ENCODE results near the gene XIRP2.

XIRP2 gene

DNA sequence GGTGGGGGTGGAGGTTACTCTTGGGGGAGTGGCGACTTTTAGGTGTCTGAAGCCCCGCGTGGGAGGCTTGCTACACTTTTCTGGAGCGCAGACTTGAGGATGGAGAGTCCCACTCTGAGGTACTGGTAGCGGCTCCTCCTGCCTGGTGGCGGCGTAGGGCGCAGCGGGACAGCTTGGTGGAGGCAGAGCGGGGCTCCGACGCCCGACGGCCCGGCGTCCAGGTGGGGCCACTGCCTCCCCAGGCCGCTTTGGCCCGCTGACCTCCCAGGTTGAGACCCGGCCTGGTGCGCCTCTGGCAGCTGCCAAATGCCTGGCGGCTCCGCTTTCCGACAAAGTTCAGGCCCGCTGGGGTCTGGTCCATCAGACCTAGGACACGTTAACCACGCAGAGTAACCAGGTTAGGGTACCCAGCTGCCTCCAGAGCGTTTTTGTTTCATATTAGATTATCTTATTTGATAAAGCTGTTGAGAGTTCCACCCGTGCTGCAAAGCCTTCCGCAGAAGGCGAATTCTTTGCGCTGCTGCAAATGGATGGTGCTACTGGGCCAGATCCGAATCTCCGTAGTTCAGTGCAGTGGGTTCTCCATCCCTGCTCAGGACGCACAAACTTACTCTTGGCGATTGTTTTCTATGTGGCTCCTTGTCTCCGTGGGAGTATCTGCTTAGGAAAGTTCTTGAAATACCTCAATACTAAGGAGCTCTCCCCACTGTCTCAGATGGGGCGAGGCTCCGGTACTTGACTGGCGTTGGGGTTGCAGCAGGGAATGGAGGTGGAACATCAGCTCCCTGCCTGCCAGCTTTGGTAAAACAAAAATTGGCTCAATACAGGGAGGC is 405.9 kb downstream of the XIRP2 start:
- Histone ChIP-seq H3K9ac (ENCODE audit: low read length) (no peak overlapping the region), H4K20me1 (ENCODE audit: insufficient read depth, low read length) (no peaks in the 10 kb centered on the region), H3K79me2 (ENCODE audit: low read length) (no peaks in the 10 kb centered on the region), H3K4me2 (ENCODE audit: low read length) (no peak overlapping the region), H3K4me3 (ENCODE audit: low read length) (no peak overlapping the region), H3K27ac (ENCODE audit: low read length) (no peak overlapping the region), H3K4me1 (ENCODE audit: low read length) (no peaks in the 10 kb centered on the region), H3K27me3 (ENCODE audit: low read depth, low read length) (no peaks in the 10 kb centered on the region), H3K9me3 (ENCODE audit: insufficient read depth, low read length) (no peaks in the 10 kb centered on the region), H2AFZ (ENCODE audit: low read depth, low read length) (no peak overlapping the region), H3K36me3 (replicated peaks; ENCODE audit: low read depth, low read length) (no peaks in the 10 kb centered on the region)
- no peak for TF ChIP-seq EZH2phosphoT487 (IDR thresholded peaks at IDR 0.05; ENCODE audit: low read depth)
- TF ChIP-seq, protein P1, sequence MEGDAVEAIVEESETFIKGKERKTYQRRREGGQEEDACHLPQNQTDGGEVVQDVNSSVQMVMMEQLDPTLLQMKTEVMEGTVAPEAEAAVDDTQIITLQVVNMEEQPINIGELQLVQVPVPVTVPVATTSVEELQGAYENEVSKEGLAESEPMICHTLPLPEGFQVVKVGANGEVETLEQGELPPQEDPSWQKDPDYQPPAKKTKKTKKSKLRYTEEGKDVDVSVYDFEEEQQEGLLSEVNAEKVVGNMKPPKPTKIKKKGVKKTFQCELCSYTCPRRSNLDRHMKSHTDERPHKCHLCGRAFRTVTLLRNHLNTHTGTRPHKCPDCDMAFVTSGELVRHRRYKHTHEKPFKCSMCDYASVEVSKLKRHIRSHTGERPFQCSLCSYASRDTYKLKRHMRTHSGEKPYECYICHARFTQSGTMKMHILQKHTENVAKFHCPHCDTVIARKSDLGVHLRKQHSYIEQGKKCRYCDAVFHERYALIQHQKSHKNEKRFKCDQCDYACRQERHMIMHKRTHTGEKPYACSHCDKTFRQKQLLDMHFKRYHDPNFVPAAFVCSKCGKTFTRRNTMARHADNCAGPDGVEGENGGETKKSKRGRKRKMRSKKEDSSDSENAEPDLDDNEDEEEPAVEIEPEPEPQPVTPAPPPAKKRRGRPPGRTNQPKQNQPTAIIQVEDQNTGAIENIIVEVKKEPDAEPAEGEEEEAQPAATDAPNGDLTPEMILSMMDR (IDR thresholded peaks at IDR 0.05; ENCODE audit: low read depth, low read length): no peak

DNA sequence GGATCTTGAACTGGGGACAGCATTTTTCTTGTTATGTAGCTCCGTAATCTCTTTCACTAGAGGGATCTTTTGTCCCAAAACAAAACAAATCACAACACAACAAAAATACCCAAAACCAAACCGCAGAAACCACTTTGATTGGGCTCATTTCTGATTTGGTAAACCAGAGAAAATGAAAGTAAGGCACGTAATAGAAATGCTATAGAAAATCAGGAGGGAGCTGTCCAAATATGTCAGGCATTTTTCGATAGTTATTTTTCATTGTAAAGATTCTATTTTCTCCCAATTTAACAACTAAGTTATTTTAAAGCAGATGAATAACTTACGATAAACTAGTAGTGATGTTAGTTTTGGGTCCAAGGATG is 406.5 kb downstream of the XIRP2 start:
- Histone ChIP-seq H3K4me1 (ENCODE audit: low read length) (no peaks in the 10 kb centered on the region), H2AFZ (ENCODE audit: low read depth, low read length) (no peak overlapping the region), H3K4me2 (ENCODE audit: low read length) (no peak overlapping the region), H3K9me3 (ENCODE audit: insufficient read depth, low read length) (no peaks in the 10 kb centered on the region), H3K9ac (ENCODE audit: low read length) (no peak overlapping the region), H3K4me3 (ENCODE audit: low read length) (no peak overlapping the region), H3K27ac (ENCODE audit: low read length) (no peak overlapping the region), H3K79me2 (ENCODE audit: low read length) (no peaks in the 10 kb centered on the region), H3K27me3 (ENCODE audit: low read depth, low read length) (no peaks in the 10 kb centered on the region), H3K36me3 (replicated peaks; ENCODE audit: low read depth, low read length) (no peaks in the 10 kb centered on the region), H4K20me1 (ENCODE audit: insufficient read depth, low read length) (no peaks in the 10 kb centered on the region)
- TF ChIP-seq, protein P1 (IDR thresholded peaks at IDR 0.05; ENCODE audit: low read depth, low read length): no peak
- TF ChIP-seq EZH2phosphoT487 (IDR thresholded peaks at IDR 0.05; ENCODE audit: low read depth): no peak

DNA sequence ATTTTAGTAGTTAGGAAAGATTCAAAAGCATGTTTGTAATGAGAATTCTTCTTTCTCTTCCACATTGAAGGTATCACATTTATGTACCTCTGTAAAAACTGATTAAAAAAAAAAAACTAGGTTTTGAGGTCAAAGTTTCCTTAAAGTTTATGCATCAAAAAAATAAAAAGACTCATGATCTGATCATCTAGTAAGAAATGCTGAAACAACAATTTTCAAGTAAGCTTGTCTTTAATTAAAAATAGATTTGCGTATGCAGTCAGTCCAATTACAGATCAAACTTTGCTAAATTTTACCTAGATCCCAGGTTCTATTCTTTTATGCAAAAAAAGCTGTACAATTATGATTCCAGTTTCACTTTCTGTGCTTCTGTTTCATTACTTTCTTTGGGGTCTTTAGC is 409.0 kb downstream of the XIRP2 start:
- no peaks in the 10 kb centered on the region for H3K9me3 ChIP-seq (ENCODE audit: insufficient read depth, low read length)
- no peak overlapping the region for H3K4me3 ChIP-seq (ENCODE audit: low read length)
- H3K36me3 ChIP-seq (replicated peaks; ENCODE audit: low read depth, low read length): no peaks in the 10 kb centered on the region
- H3K79me2 ChIP-seq (ENCODE audit: low read length): no peaks in the 10 kb centered on the region
- no peak overlapping the region for H3K4me2 ChIP-seq (ENCODE audit: low read length)
- H4K20me1 ChIP-seq (ENCODE audit: insufficient read depth, low read length): no peaks in the 10 kb centered on the region
- H3K27ac ChIP-seq (ENCODE audit: low read length): no peak overlapping the region
- H3K4me1 ChIP-seq (ENCODE audit: low read length): no peaks in the 10 kb centered on the region
- TF ChIP-seq EZH2phosphoT487 (IDR thresholded peaks at IDR 0.05; ENCODE audit: low read depth): no peak
- TF ChIP-seq, protein P1 (IDR thresholded peaks at IDR 0.05; ENCODE audit: low read depth, low read length): no peak
- H3K9ac ChIP-seq (ENCODE audit: low read length): no peak overlapping the region
- no peak overlapping the region for H2AFZ ChIP-seq (ENCODE audit: low read depth, low read length)
- H3K27me3 ChIP-seq (ENCODE audit: low read depth, low read length): no peaks in the 10 kb centered on the region

DNA sequence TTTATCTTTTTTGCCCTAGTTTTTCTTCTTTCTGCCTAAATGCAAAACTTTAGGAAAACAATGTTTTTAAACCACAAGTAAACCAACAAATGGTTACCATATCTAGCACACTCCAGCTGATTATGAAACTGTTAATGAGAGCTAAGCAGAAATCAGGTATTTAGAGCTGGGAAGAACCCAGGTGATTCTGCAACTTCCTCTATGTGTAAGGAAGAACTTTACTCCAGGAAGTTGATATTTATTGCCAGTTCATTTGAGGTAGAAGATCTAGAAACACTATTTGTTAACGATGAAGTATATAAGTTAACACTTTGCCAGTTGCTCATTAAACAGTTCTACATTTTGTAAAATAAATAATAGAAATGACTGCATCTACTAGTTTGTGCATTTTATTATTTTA is 409.7 kb downstream of the XIRP2 start:
- Histone ChIP-seq H3K9ac (ENCODE audit: low read length) (no peak overlapping the region), H3K79me2 (ENCODE audit: low read length) (no peaks in the 10 kb centered on the region), H3K9me3 (ENCODE audit: insufficient read depth, low read length) (no peaks in the 10 kb centered on the region), H3K27me3 (ENCODE audit: low read depth, low read length) (no peaks in the 10 kb centered on the region), H3K4me2 (ENCODE audit: low read length) (no peak overlapping the region), H4K20me1 (ENCODE audit: insufficient read depth, low read length) (no peaks in the 10 kb centered on the region), H2AFZ (ENCODE audit: low read depth, low read length) (no peak overlapping the region), H3K36me3 (replicated peaks; ENCODE audit: low read depth, low read length) (no peaks in the 10 kb centered on the region), H3K4me3 (ENCODE audit: low read length) (no peak overlapping the region), H3K4me1 (ENCODE audit: low read length) (no peaks in the 10 kb centered on the region), H3K27ac (ENCODE audit: low read length) (no peak overlapping the region)
- TF ChIP-seq, protein P1 (IDR thresholded peaks at IDR 0.05; ENCODE audit: low read depth, low read length): no peak
- no peak for TF ChIP-seq EZH2phosphoT487 (IDR thresholded peaks at IDR 0.05; ENCODE audit: low read depth)
